IMR-90 (cell line): Measurements from ENCODE around the gene UACA. TPM values are rescaled to one million over a fixed set of nuclear protein-coding genes. Genes with fewer than 3 reads are reported as not detected.
A peak's percentile ranks its signal among the peaks of the same experiment; 100 is the strongest.

Experiments used
- ATAC-seq: fragments of 200-7000 bp; cut with Tn5 transposase; 2 replicates; pipeline ENCODE4 v1.9.1; 2020; ENCODE audit warnings: low read depth, mild to moderate bottlenecking, moderate library complexity
- BruUV-seq: library from RNA; stranded (reverse); fragments of 400-500 nt; replicated peaks from 2 replicates; lab custom pipeline; 2021; lab: Mats Ljungman, UMichigan
- CTCF ChIA-PET: fragments of 300-600 bp; formaldehyde crosslinking; extraction: SDS; loops from one replicate; lab custom pipeline; 2021; ENCODE audit warnings: antibody characterized with exemption; lab: Yijun Ruan, JAX
- POLR2A ChIA-PET: fragments of 300-600 bp; sonication (Branson Sonifier 250); formaldehyde crosslinking; loops from one replicate; lab custom pipeline; 2022; ENCODE audit warnings: antibody characterized with exemption; ENCODE audit not compliant: unreplicated experiment; lab: Charles Lee
- DNase-seq: peaks from one replicate; pipeline ENCODE4 v3.0.0; 2013
- H2AFZ ChIP-seq: replicated peaks from 2 replicates; pipeline ENCODE3; 2013; ENCODE audit warnings: low read length, mild to moderate bottlenecking; ENCODE audit not compliant: poor library complexity
- H2AK5ac ChIP-seq: 2 replicates; pipeline ENCODE4 v1.6.1; 2013; ENCODE audit warnings: low read depth, low read length, inconsistent platforms
- H2AK9ac ChIP-seq: replicated peaks from 2 replicates; pipeline ENCODE3; 2013; ENCODE audit warnings: mild to moderate bottlenecking, low read depth, low read length, moderate library complexity; ENCODE audit not compliant: poor library complexity
- H2BK120ac ChIP-seq: 2 replicates; pipeline ENCODE4 v1.6.1; 2013; ENCODE audit warnings: low read depth, low read length, inconsistent platforms
- H2BK15ac ChIP-seq: 3 replicates; pipeline ENCODE4 v1.6.1; 2013; ENCODE audit warnings: low read depth, low read length, inconsistent platforms
- H2BK20ac ChIP-seq: 2 replicates; pipeline ENCODE4 v1.6.1; 2013; ENCODE audit warnings: low read depth, mild to moderate bottlenecking, inconsistent platforms, low read length, moderate library complexity
- H2BK5ac ChIP-seq: 2 replicates; pipeline ENCODE4 v1.6.1; 2013; ENCODE audit warnings: mild to moderate bottlenecking, low read depth, low read length, inconsistent platforms; ENCODE audit not compliant: poor library complexity, severe bottlenecking
- H3K14ac ChIP-seq: replicated peaks from 2 replicates; pipeline ENCODE4 v1.6.1; 2013; ENCODE audit warnings: low read depth, low read length, inconsistent platforms
- H3K18ac ChIP-seq: 2 replicates; pipeline ENCODE4 v1.6.1; 2013; ENCODE audit warnings: low read depth, low read length, control low read depth
- H3K23ac ChIP-seq: 2 replicates; pipeline ENCODE4 v1.6.1; 2013; ENCODE audit warnings: low read depth, low read length, inconsistent platforms
- H3K27ac ChIP-seq: 2 replicates; pipeline ENCODE4 v1.5.1; 2013; ENCODE audit warnings: mild to moderate bottlenecking, control low read depth, low read length; ENCODE audit not compliant: insufficient read depth
- H3K27me3 ChIP-seq: 2 replicates; pipeline ENCODE4 v1.6.1; 2013; ENCODE audit warnings: low read length; ENCODE audit not compliant: control insufficient read depth, insufficient read depth
- H3K36me3 ChIP-seq: 2 replicates; pipeline ENCODE4 v1.6.1; 2013; ENCODE audit warnings: low read length, mixed read lengths; ENCODE audit not compliant: control insufficient read depth, insufficient read depth
- H3K4ac ChIP-seq: 2 replicates; pipeline ENCODE4 v1.6.1; 2013; ENCODE audit warnings: low read depth, low read length, inconsistent platforms
- H3K4me1 ChIP-seq: 2 replicates; pipeline ENCODE4 v1.6.1; 2013; ENCODE audit warnings: low read length, mixed read lengths; ENCODE audit not compliant: control insufficient read depth, insufficient read depth
- H3K4me2 ChIP-seq: 2 replicates; pipeline ENCODE4 v1.6.1; 2013; ENCODE audit warnings: low read depth, mild to moderate bottlenecking, control low read depth, low read length, moderate library complexity
- H3K4me3 ChIP-seq: 2 replicates; pipeline ENCODE4 v1.5.1; 2013; ENCODE audit warnings: low read depth, mild to moderate bottlenecking, control low read depth, low read length, moderate library complexity; ENCODE audit not compliant: insufficient read depth
- H3K56ac ChIP-seq: 2 replicates; pipeline ENCODE4 v1.6.1; 2013; ENCODE audit warnings: low read length, inconsistent platforms; ENCODE audit not compliant: insufficient read depth; ENCODE audit errors: extremely low read depth
- H3K79me1 ChIP-seq, 2 experiments: 2 replicates each; pipeline ENCODE4 v1.6.1; 2013; ENCODE audit warnings: low read length in 2 of 2, inconsistent platforms in 1 of 2, low read depth in 1 of 2
- H3K9ac ChIP-seq: 2 replicates; pipeline ENCODE4 v1.6.1; 2013; ENCODE audit warnings: low read depth, low read length, control low read depth
- H3K9me1 ChIP-seq: 2 replicates; pipeline ENCODE4 v1.6.1; 2013; ENCODE audit warnings: low read length, inconsistent platforms; ENCODE audit not compliant: insufficient read depth
- H3K9me3 ChIP-seq: 2 replicates; pipeline ENCODE4 v1.6.1; 2013; ENCODE audit warnings: low read length; ENCODE audit not compliant: control insufficient read depth, insufficient read depth
- H4K20me1 ChIP-seq: 2 replicates; pipeline ENCODE4 v1.6.1; 2013; ENCODE audit warnings: low read length, inconsistent platforms; ENCODE audit not compliant: insufficient read depth
- H4K5ac ChIP-seq: 2 replicates; pipeline ENCODE4 v1.6.1; 2013; ENCODE audit warnings: mild to moderate bottlenecking, low read depth, low read length, control low read depth
- H4K8ac ChIP-seq, 2 experiments: 2 replicates each; pipeline ENCODE4 v1.6.1; 2013; ENCODE audit warnings: low read depth in 2 of 2, low read length in 2 of 2, control low read depth in 1 of 2, inconsistent platforms in 1 of 2
- H4K91ac ChIP-seq: 2 replicates; pipeline ENCODE4 v1.6.1; 2013; ENCODE audit warnings: low read depth, low read length, inconsistent platforms; ENCODE audit not compliant: insufficient read depth
- POLR2A ChIP-seq: IDR thresholded peaks from 2 replicates; pipeline ENCODE4 v1.6.1; 2012; ENCODE audit warnings: mild to moderate bottlenecking, low read depth, low read length
- WGBS, 2 experiments: methylation state at CpG; one replicate each; pipeline versions ENCODE4 v1.1.5 to v1.1.7; 2013; ENCODE audit warnings: missing lambda C conversion rate in 2 of 2; ENCODE audit not compliant: insufficient read length in 1 of 2; ENCODE audit errors: extremely low coverage in 2 of 2; 5-methylcytosine and 5-hydroxymethylcytosine counted together
- dilution Hi-C: fragments of 300-500 bp; cut with HindIII; formaldehyde crosslinking; loops from one replicate; pipeline ENCODE4 v1.14.3; 2018; ENCODE audit warnings: low sequenced_read_pairs; ENCODE audit not compliant: unreplicated experiment
- in situ Hi-C: fragments of 300-500 bp; cut with MboI; formaldehyde crosslinking; loops from 3 replicates; pipeline ENCODE4 v1.14.3; 2019; ENCODE audit warnings: low sequenced_read_pairs, inconsistent platforms, mixed read lengths
- intact Hi-C: fragments of 100-400 bp; cut with micrococcal nuclease; formaldehyde crosslinking; loops from 2 replicates; pipeline ENCODE4 v1.10.0; 2022
- polyA plus RNA-seq, 3 experiments: library from polyadenylated mRNA; depleted of rRNA; stranded (reverse); fragments of >200 nt; gene quantifications; 2 replicates each; pipeline ENCODE4 v1.2.3, GENCODE V29; 2012; ENCODE audit warnings: low replicate concordance in 1 of 3
- total RNA-seq: library from RNA; depleted of rRNA; stranded (reverse); fragments of >200 nt; gene quantifications from 2 replicates; pipeline ENCODE4 v1.2.3, GENCODE V29; 2012
- TF ChIP-seq, protein P1 (sequence below): fragments of 150-350 bp; IDR thresholded peaks from 2 replicates; pipeline ENCODE4 v1.6.1; 2017; ENCODE audit warnings: mild to moderate bottlenecking, antibody characterized with exemption, low read length, low read depth

UACA gene
- total and polyA plus RNA-seq, 2 of the 4 experiments (the other 2 are of a cell fraction) = 156 to 507 TPM

DNA sequence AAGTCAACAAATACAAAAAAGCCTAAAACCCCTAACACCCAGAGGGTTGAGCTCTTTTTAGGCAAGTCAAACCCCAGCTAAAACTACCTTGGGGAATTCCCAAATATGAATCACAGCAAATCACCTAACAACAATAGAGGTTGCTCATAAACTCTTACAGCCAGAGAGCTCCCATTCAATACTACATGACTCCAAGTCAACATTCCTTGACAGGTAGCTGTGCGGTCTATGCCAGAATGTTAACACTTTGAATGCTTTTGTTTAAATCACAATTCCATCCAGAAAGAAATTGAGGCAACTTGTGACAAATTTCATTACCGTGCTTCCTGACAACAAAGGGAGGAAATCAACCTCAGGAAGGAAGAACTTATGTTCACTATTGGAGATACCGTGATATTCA is 7.5 kb upstream of the UACA start:
- no TSS peak for BruUV-seq
- intact Hi-C loops (no loop called here), dilution Hi-C loops (no loop called here), in situ Hi-C loops (no loop called here)
- Histone ChIP-seq H3K14ac (no peak overlapping the region), H3K56ac (no peak overlapping the region), H3K9me3 (no peaks in the 10 kb centered on the region), H3K4ac (no peak overlapping the region), H2BK15ac (no peak overlapping the region), H3K79me1 (peaks cover 0 to 10% of the 10 kb centered on the region in 2 experiments; a peak in 2 of 4 replicates), H4K91ac (no peak overlapping the region), H3K36me3 (no peaks in the 10 kb centered on the region), H3K18ac (peak overlapping the region; percentile 21; the same call in 1 of the 2 replicates), H4K8ac (no peak overlapping the region), H3K4me3 (no peak overlapping the region), H3K27me3 (no peaks in the 10 kb centered on the region), H4K5ac (no peak overlapping the region), H2AK9ac (no peak overlapping the region), H2AK5ac (no peak overlapping the region), H3K4me1 (peaks cover 10% of the 10 kb centered on the region), H2AFZ (no peak overlapping the region), H4K20me1 (no peaks in the 10 kb centered on the region), H3K23ac (peak overlapping the region; percentile 6; the same call in 1 of the 2 replicates), H3K9ac (no peak overlapping the region), H3K9me1 (0 out of 2 replicates have a peak, but pooled peaks cover 4% of the 10 kb centered on the region), H2BK120ac (peak overlapping the region; percentile 61; the same call in 1 of the 2 replicates), H2BK20ac (peak overlapping the region; percentile 56), H3K27ac (no peak overlapping the region), H3K4me2 (no peak overlapping the region), H2BK5ac (no peak overlapping the region)
- TF ChIP-seq POLR2A = no peak
- TF ChIP-seq, protein P1, sequence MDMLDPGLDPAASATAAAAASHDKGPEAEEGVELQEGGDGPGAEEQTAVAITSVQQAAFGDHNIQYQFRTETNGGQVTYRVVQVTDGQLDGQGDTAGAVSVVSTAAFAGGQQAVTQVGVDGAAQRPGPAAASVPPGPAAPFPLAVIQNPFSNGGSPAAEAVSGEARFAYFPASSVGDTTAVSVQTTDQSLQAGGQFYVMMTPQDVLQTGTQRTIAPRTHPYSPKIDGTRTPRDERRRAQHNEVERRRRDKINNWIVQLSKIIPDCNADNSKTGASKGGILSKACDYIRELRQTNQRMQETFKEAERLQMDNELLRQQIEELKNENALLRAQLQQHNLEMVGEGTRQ = no peak
- no peak for DNase-seq
- CTCF ChIA-PET = interaction anchor here (0.5 kb wide), 1 partner anchor 19 kb away, joined by 6 read pairs; no protein-coding TSS in a partner anchor
- no peak for ATAC-seq
- WGBS, 2 experiments = no CpG with 5 or more reads among the region's 3 CpGs
- POLR2A ChIA-PET = no interaction called here
